WTC11 (cell line): Measurements from ENCODE around the gene BOC.

ENCODE experiments used
- CTCF ChIP-seq: fragments of 200-600 bp; IDR thresholded peaks from 2 replicates; pipeline ENCODE4 v1.8.0; 2022; ENCODE audit warnings: antibody characterized with exemption
- SP1 ChIP-seq: sonication (generic); formaldehyde crosslinking; conservative IDR thresholded peaks from 2 replicates; pipeline ENCODE4 v1.8.1; 2022; ENCODE audit warnings: missing genetic modification reagents
- TF ChIP-seq, protein P1 (sequence below): sonication (generic); formaldehyde crosslinking; IDR thresholded peaks from 2 replicates; pipeline ENCODE4 v1.8.0; 2022; ENCODE audit warnings: mild to moderate bottlenecking, missing genetic modification reagents
- TF ChIP-seq, protein P2 (sequence below): sonication (generic); formaldehyde crosslinking; IDR thresholded peaks from 2 replicates; pipeline ENCODE4 v1.8.1; 2022; ENCODE audit warnings: missing genetic modification reagents, borderline replicate concordance
- TF ChIP-seq, protein P3 (sequence below): sonication (generic); formaldehyde crosslinking; IDR thresholded peaks from 2 replicates; pipeline ENCODE4 v1.8.0; 2023; ENCODE audit warnings: missing genetic modification reagents

GRCh38 chr3:113161661-113162060 lies 49.7 kb upstream of the BOC start:
- TF ChIP-seq, protein P1, sequence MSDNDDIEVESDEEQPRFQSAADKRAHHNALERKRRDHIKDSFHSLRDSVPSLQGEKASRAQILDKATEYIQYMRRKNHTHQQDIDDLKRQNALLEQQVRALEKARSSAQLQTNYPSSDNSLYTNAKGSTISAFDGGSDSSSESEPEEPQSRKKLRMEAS (CRISPR knock-in tag): no peak
- no peak for TF ChIP-seq CTCF
- TF ChIP-seq SP1 (CRISPR knock-in tag): no peak
- TF ChIP-seq, protein P2, sequence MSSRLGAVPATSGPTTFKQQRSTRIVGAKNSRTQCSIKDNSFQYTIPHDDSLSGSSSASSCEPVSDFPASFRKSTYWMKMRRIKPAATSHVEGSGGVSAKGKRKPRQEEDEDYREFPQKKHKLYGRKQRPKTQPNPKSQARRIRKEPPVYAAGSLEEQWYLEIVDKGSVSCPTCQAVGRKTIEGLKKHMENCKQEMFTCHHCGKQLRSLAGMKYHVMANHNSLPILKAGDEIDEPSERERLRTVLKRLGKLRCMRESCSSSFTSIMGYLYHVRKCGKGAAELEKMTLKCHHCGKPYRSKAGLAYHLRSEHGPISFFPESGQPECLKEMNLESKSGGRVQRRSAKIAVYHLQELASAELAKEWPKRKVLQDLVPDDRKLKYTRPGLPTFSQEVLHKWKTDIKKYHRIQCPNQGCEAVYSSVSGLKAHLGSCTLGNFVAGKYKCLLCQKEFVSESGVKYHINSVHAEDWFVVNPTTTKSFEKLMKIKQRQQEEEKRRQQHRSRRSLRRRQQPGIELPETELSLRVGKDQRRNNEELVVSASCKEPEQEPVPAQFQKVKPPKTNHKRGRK (CRISPR knock-in tag): no peak
- TF ChIP-seq, protein P3, sequence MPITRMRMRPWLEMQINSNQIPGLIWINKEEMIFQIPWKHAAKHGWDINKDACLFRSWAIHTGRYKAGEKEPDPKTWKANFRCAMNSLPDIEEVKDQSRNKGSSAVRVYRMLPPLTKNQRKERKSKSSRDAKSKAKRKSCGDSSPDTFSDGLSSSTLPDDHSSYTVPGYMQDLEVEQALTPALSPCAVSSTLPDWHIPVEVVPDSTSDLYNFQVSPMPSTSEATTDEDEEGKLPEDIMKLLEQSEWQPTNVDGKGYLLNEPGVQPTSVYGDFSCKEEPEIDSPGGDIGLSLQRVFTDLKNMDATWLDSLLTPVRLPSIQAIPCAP (CRISPR knock-in tag): no peak
